ENCODE data around the gene MKKS.
"Not testable (repeated sequence)": the region's sequence is repeated elsewhere in the genome, so short reads cannot be mapped to it uniquely, and the experiment has no call there.

MKKS gene

GRCh38 chr20:10402938-10403608 is 30.9 kb downstream of the MKKS start:
- no peak overlapping the region for H3K27ac ChIP-seq (replicated peaks; ENCODE audit: low read length)
- H2BK12ac ChIP-seq (ENCODE audit: low read length) = no peak overlapping the region
- no peak overlapping the region for H2BK120ac ChIP-seq (ENCODE audit: low read depth, low read length)
- H3K9ac ChIP-seq (ENCODE audit: low read depth, low read length, poor library complexity) = no peak overlapping the region
- no peak overlapping the region for H3K4ac ChIP-seq (ENCODE audit: low read length)
- H2BK15ac ChIP-seq (ENCODE audit: low read length) = no peak overlapping the region
- no peak for DNase-seq (ENCODE audit: low spot score)
- peaks cover 0 to 3% of the 10 kb centered on the region in 2 donors for H3K4me1 ChIP-seq (ENCODE audit: control insufficient read depth in 2 of 2, insufficient read depth in 1 of 2, low read depth in 1 of 2, low read length in 2 of 2)
- H3K36me3 ChIP-seq (replicated peaks in 1 of 2; ENCODE audit: control insufficient read depth in 2 of 2, insufficient read depth in 2 of 2, low read length in 2 of 2) = peaks cover 3 to 33% of the 10 kb centered on the region in 2 donors
- H2AFZ ChIP-seq (ENCODE audit: low read length) = no peak overlapping the region
- no peak overlapping the region for H3K18ac ChIP-seq (ENCODE audit: low read length)
- H2BK5ac ChIP-seq (ENCODE audit: low read length) = no peak overlapping the region
- H4K91ac ChIP-seq (ENCODE audit: low read depth, low read length, poor library complexity) = no peak overlapping the region
- H3K9me3 ChIP-seq (replicated peaks in 1 of 2; ENCODE audit: control insufficient read depth in 2 of 2, insufficient read depth in 1 of 2, low read depth in 1 of 2, low read length in 2 of 2) = no peaks in the 10 kb centered on the region
- H3K4me2 ChIP-seq (ENCODE audit: insufficient read depth, low read length, poor library complexity, severe bottlenecking) = no peak overlapping the region
- H3K4me3 ChIP-seq (ENCODE audit: low read length in 2 of 2) = no peak overlapping the region
- no peaks in the 10 kb centered on the region for H3K27me3 ChIP-seq (ENCODE audit: control insufficient read depth in 3 of 3, insufficient read depth in 3 of 3, low read depth in 1 of 3, low read length in 3 of 3)
- WGBS, 2 donors (ENCODE audit: extremely low coverage in 2 of 2, insufficient read length in 2 of 2, insufficient replicate concordance in 1 of 2) = no CpG with 5 or more reads among the region's 3 CpGs
- no peaks in the 10 kb centered on the region for H3K79me1 ChIP-seq (ENCODE audit: low read depth, low read length)
- H3K14ac ChIP-seq (ENCODE audit: low read length) = no peak overlapping the region
- H2AK5ac ChIP-seq (ENCODE audit: low read depth, low read length) = no peak overlapping the region
- no peak overlapping the region for H3K23ac ChIP-seq (ENCODE audit: low read depth, low read length, poor library complexity)
- no peak overlapping the region for H4K8ac ChIP-seq (ENCODE audit: low read depth, low read length)

DNA sequence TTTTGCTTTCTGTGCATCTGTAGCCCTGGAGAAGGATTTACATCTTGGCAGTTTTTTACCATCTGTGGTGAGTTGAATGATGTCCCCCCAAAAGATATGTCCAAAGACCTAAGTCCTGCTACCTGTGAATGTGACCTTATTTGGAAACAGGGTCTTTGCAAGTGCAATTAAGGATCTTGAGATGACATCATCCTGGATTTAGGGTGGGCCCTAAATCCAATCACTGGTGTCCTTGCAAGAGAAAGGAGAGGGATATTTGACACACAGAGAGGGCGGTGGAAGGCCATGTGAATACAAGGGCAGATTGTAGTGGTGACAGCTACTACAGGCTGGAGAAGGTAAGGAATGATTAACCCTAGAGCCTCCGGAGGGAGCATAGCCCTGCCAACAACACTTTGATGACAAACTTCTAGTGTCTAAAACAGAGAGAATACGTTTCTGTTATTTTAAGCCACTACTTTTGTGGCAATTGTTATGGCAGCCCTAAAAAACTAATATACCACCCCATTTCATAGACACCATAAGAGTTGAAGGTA is 35.1 kb downstream of the MKKS start:
- Histone ChIP-seq H2BK15ac (ENCODE audit: low read length) (no peak overlapping the region), H3K27me3 (ENCODE audit: control insufficient read depth in 3 of 3, insufficient read depth in 3 of 3, low read depth in 1 of 3, low read length in 3 of 3) (no peaks in the 10 kb centered on the region), H3K4me2 (ENCODE audit: insufficient read depth, low read length, poor library complexity, severe bottlenecking) (no peak overlapping the region), H3K27ac (replicated peaks; ENCODE audit: low read length) (no peak overlapping the region), H2AK5ac (ENCODE audit: low read depth, low read length) (no peak overlapping the region), H3K9me3 (replicated peaks in 1 of 2; ENCODE audit: control insufficient read depth in 2 of 2, insufficient read depth in 1 of 2, low read depth in 1 of 2, low read length in 2 of 2) (no peaks in the 10 kb centered on the region), H3K4ac (ENCODE audit: low read length) (no peak overlapping the region), H3K18ac (ENCODE audit: low read length) (no peak overlapping the region), H2BK120ac (ENCODE audit: low read depth, low read length) (no peak overlapping the region), H3K4me3 (ENCODE audit: low read length in 2 of 2) (no peak overlapping the region), H4K8ac (ENCODE audit: low read depth, low read length) (no peak overlapping the region), H2AFZ (ENCODE audit: low read length) (no peak overlapping the region), H2BK5ac (ENCODE audit: low read length) (no peak overlapping the region), H3K14ac (ENCODE audit: low read length) (no peak overlapping the region), H4K91ac (ENCODE audit: low read depth, low read length, poor library complexity) (no peak overlapping the region), H3K36me3 (replicated peaks in 1 of 2; ENCODE audit: control insufficient read depth in 2 of 2, insufficient read depth in 2 of 2, low read length in 2 of 2) (no peaks in the 10 kb centered on the region), H2BK12ac (ENCODE audit: low read length) (no peak overlapping the region), H3K4me1 (ENCODE audit: control insufficient read depth in 2 of 2, insufficient read depth in 1 of 2, low read depth in 1 of 2, low read length in 2 of 2) (peaks cover 0 to 3% of the 10 kb centered on the region in 2 donors), H3K79me1 (ENCODE audit: low read depth, low read length) (no peaks in the 10 kb centered on the region), H3K23ac (ENCODE audit: low read depth, low read length, poor library complexity) (no peak overlapping the region), H3K9ac (ENCODE audit: low read depth, low read length, poor library complexity) (no peak overlapping the region)
- DNase-seq (ENCODE audit: low spot score) = no peak
- WGBS, 2 donors (ENCODE audit: extremely low coverage in 2 of 2, insufficient read length in 2 of 2, insufficient replicate concordance in 1 of 2) = no CpG with 5 or more reads among the region's 3 CpGs

- not testable (repeated sequence) for H3K4me1 ChIP-seq (ENCODE audit: control insufficient read depth in 2 of 2, insufficient read depth in 1 of 2, low read depth in 1 of 2, low read length in 2 of 2); H3K36me3 ChIP-seq (replicated peaks in 1 of 2; ENCODE audit: control insufficient read depth in 2 of 2, insufficient read depth in 2 of 2, low read length in 2 of 2); H4K91ac ChIP-seq (ENCODE audit: low read depth, low read length, poor library complexity); H2AFZ ChIP-seq (ENCODE audit: low read length); H2BK15ac ChIP-seq (ENCODE audit: low read length); H2BK120ac ChIP-seq (ENCODE audit: low read depth, low read length); H3K9me3 ChIP-seq (replicated peaks in 1 of 2; ENCODE audit: control insufficient read depth in 2 of 2, insufficient read depth in 1 of 2, low read depth in 1 of 2, low read length in 2 of 2); H3K4ac ChIP-seq (ENCODE audit: low read length); H3K4me3 ChIP-seq (ENCODE audit: low read length in 2 of 2); H2AK5ac ChIP-seq (ENCODE audit: low read depth, low read length); H3K27me3 ChIP-seq (ENCODE audit: control insufficient read depth in 3 of 3, insufficient read depth in 3 of 3, low read depth in 1 of 3, low read length in 3 of 3); H3K4me2 ChIP-seq (ENCODE audit: insufficient read depth, low read length, poor library complexity, severe bottlenecking); H3K27ac ChIP-seq (replicated peaks; ENCODE audit: low read length); H2BK5ac ChIP-seq (ENCODE audit: low read length); DNase-seq (ENCODE audit: low spot score); H3K9ac ChIP-seq (ENCODE audit: low read depth, low read length, poor library complexity); H4K8ac ChIP-seq (ENCODE audit: low read depth, low read length); H2BK12ac ChIP-seq (ENCODE audit: low read length); H3K23ac ChIP-seq (ENCODE audit: low read depth, low read length, poor library complexity); H3K79me1 ChIP-seq (ENCODE audit: low read depth, low read length); H3K18ac ChIP-seq (ENCODE audit: low read length); H3K14ac ChIP-seq (ENCODE audit: low read length)
- WGBS, 2 donors (ENCODE audit: extremely low coverage in 2 of 2, insufficient read length in 2 of 2, insufficient replicate concordance in 1 of 2) = no CpG with 5 or more reads among the region's 32 CpGs
Measured at GRCh38 chr20:10394752-10395151, 39.3 kb downstream of the MKKS start.

DNA sequence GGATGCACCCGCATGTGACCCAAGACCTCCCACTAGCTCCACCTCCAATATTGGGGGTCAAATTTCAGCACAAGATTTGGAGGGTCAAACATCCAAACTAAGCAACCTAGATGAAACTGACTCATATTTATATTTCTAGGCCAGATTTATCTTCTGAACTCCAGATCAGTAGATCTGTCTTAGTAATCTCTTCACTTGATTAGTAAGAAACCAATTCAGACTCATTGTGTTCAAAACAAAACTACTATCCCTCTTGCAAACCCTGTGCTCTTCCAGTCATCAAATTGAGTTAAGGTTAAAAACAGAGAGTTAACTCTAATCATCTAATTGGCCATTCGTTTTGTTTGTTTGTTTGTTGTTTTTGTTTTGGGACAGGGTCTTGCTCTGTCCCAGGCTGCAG is 43.3 kb downstream of the MKKS start:
- H3K9me3 ChIP-seq (replicated peaks in 1 of 2; ENCODE audit: control insufficient read depth in 2 of 2, insufficient read depth in 1 of 2, low read depth in 1 of 2, low read length in 2 of 2) = peaks cover 2 to 7% of the 10 kb centered on the region in 2 donors
- no peak overlapping the region for H3K4me3 ChIP-seq (ENCODE audit: low read length in 2 of 2)
- no peak overlapping the region for H2BK5ac ChIP-seq (ENCODE audit: low read length)
- H3K27me3 ChIP-seq (ENCODE audit: control insufficient read depth in 3 of 3, insufficient read depth in 3 of 3, low read depth in 1 of 3, low read length in 3 of 3) = no peaks in the 10 kb centered on the region
- no peak overlapping the region for H3K18ac ChIP-seq (ENCODE audit: low read length)
- no peak overlapping the region for H4K8ac ChIP-seq (ENCODE audit: low read depth, low read length)
- WGBS, 2 donors (ENCODE audit: extremely low coverage in 2 of 2, insufficient read length in 2 of 2, insufficient replicate concordance in 1 of 2) = no CpG with 5 or more reads among the region's 2 CpGs
- H3K4me2 ChIP-seq (ENCODE audit: insufficient read depth, low read length, poor library complexity, severe bottlenecking) = no peak overlapping the region
- H3K23ac ChIP-seq (ENCODE audit: low read depth, low read length, poor library complexity) = no peak overlapping the region
- no peak overlapping the region for H2AFZ ChIP-seq (ENCODE audit: low read length)
- no peaks in the 10 kb centered on the region for H3K36me3 ChIP-seq (replicated peaks in 1 of 2; ENCODE audit: control insufficient read depth in 2 of 2, insufficient read depth in 2 of 2, low read length in 2 of 2)
- no peak overlapping the region for H2AK5ac ChIP-seq (ENCODE audit: low read depth, low read length)
- no peak overlapping the region for H2BK120ac ChIP-seq (ENCODE audit: low read depth, low read length)
- H3K4me1 ChIP-seq (ENCODE audit: control insufficient read depth in 2 of 2, insufficient read depth in 1 of 2, low read depth in 1 of 2, low read length in 2 of 2) = peaks cover 4% of the 10 kb centered on the region in 2 donors
- H3K27ac ChIP-seq (replicated peaks; ENCODE audit: low read length) = no peak overlapping the region
- no peak for DNase-seq (ENCODE audit: low spot score)
- no peak overlapping the region for H3K9ac ChIP-seq (ENCODE audit: low read depth, low read length, poor library complexity)
- no peak overlapping the region for H2BK15ac ChIP-seq (ENCODE audit: low read length)
- no peaks in the 10 kb centered on the region for H3K79me1 ChIP-seq (ENCODE audit: low read depth, low read length)
- no peak overlapping the region for H3K14ac ChIP-seq (ENCODE audit: low read length)
- no peak overlapping the region for H4K91ac ChIP-seq (ENCODE audit: low read depth, low read length, poor library complexity)
- H2BK12ac ChIP-seq (ENCODE audit: low read length) = no peak overlapping the region
- H3K4ac ChIP-seq (ENCODE audit: low read length) = no peak overlapping the region

All from neuronal stem cell (in vitro differentiated cells).